ENCODE data around the gene DRD2.

DRD2 gene

GRCh38 chr11:113454455-113454854 is 20.7 kb downstream of the DRD2 start:
- Mint-ChIP-seq H3K36me3 (ENCODE audit: insufficient read depth) (no peaks in the 10 kb centered on the region), H3K27ac (ENCODE audit: low read depth) (no peak overlapping the region), H3K4me1 (no peaks in the 10 kb centered on the region), H3K4me3 (no peak overlapping the region), H3K9me3 (no peaks in the 10 kb centered on the region), H3K27me3 (peaks cover 21% of the 10 kb centered on the region)
- ATAC-seq (replicated peaks; ENCODE audit: extremely low read depth, poor library complexity, severe bottlenecking): no peak
- no peak for DNase-seq (ENCODE audit: low spot score in 2 of 2)

DNA sequence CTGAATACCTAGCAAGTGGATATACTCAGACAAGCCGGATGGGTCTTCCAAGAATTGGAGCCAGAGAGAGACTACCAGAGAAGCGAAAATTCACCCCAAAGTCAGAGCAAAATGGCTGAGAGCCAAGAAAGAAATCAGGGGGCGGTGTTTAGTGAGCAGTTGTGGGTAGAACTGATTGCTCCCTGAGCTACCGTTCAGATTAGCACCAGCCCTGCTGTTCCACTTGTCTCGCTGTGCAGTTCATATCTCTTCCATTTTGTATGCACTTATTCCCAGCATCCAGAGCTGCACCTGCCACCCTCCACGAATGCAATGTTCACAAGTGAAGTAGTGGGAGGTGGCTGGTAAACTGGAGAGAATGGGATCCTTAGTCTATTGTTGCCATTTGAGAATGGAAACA is 25.5 kb downstream of the DRD2 start:
- no peak for ATAC-seq (replicated peaks; ENCODE audit: extremely low read depth, poor library complexity, severe bottlenecking)
- no peak overlapping the region for H3K4me3 Mint-ChIP-seq

DNA sequence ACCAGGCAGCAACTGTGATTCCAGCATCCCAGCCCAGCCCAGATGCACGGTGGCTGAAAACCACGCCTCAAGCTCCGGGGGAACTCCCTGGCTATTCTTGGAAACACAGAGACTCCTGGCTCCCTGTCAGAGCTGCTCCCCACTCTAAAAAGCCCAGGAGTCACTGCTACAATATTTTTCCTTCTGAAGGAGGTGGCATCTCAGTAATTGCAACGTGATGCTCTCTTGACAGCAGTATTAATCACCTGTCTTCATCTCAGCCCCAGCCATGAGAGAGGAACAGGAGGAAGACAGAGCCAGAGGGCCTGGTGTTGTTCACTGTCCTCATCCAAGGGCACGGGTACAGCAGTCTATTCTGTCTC is 26.9 kb downstream of the DRD2 start:
- Mint-ChIP-seq H3K4me1 (no peaks in the 10 kb centered on the region), H3K9me3 (no peaks in the 10 kb centered on the region), H3K27me3 (peaks cover 47% of the 10 kb centered on the region), H3K36me3 (ENCODE audit: insufficient read depth) (no peaks in the 10 kb centered on the region), H3K4me3 (no peak overlapping the region), H3K27ac (ENCODE audit: low read depth) (no peak overlapping the region)
- DNase-seq (ENCODE audit: low spot score in 2 of 2): no peak
- ATAC-seq (replicated peaks; ENCODE audit: extremely low read depth, poor library complexity, severe bottlenecking): no peak

More for the DNA sequence above, 25.5 kb downstream of the DRD2 start:
- no peaks in the 10 kb centered on the region for H3K9me3 Mint-ChIP-seq
- no peaks in the 10 kb centered on the region for H3K4me1 Mint-ChIP-seq
- H3K36me3 Mint-ChIP-seq (ENCODE audit: insufficient read depth): no peaks in the 10 kb centered on the region
- peaks cover 51% of the 10 kb centered on the region for H3K27me3 Mint-ChIP-seq
- no peak for DNase-seq (ENCODE audit: low spot score in 2 of 2)
- H3K27ac Mint-ChIP-seq (ENCODE audit: low read depth): no peak overlapping the region

GRCh38 chr11:113447621-113448315 is 27.4 kb downstream of the DRD2 start:
- Mint-ChIP-seq H3K9me3 (no peaks in the 10 kb centered on the region), H3K27ac (ENCODE audit: low read depth) (no peak overlapping the region), H3K4me1 (no peaks in the 10 kb centered on the region), H3K27me3 (peaks cover 50% of the 10 kb centered on the region), H3K4me3 (no peak overlapping the region), H3K36me3 (ENCODE audit: insufficient read depth) (no peaks in the 10 kb centered on the region)
- DNase-seq (ENCODE audit: low spot score in 2 of 2): no peak
- no peak for ATAC-seq (replicated peaks; ENCODE audit: extremely low read depth, poor library complexity, severe bottlenecking)

DNA sequence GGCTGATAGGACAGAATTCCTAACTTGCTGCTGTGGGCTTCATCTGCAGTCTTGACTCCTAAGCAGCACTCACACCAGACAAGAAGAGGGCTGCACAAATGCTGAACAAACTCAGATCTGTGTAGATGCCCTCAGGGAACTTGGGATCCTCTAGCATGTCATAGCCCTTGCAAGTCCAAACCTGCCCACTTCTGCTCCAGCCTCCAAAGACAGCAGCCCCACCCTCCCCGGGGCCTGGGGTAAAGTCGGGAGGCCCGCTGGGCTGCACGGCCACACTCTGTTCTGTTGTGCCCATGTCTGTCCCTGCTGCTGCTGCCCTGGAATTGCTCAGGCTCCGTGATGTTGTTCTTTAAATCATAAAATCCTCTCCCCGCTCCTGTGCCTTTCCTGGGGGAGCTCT is 28.3 kb downstream of the DRD2 start:
- H3K4me3 Mint-ChIP-seq: no peak overlapping the region
- peaks cover 53% of the 10 kb centered on the region for H3K27me3 Mint-ChIP-seq
- ATAC-seq (replicated peaks; ENCODE audit: extremely low read depth, poor library complexity, severe bottlenecking) (no peak), DNase-seq (ENCODE audit: low spot score in 2 of 2) (no peak)
- H3K9me3 Mint-ChIP-seq: no peaks in the 10 kb centered on the region
- no peaks in the 10 kb centered on the region for H3K36me3 Mint-ChIP-seq (ENCODE audit: insufficient read depth)
- H3K4me1 Mint-ChIP-seq: no peaks in the 10 kb centered on the region
- no peak overlapping the region for H3K27ac Mint-ChIP-seq (ENCODE audit: low read depth)

DNA sequence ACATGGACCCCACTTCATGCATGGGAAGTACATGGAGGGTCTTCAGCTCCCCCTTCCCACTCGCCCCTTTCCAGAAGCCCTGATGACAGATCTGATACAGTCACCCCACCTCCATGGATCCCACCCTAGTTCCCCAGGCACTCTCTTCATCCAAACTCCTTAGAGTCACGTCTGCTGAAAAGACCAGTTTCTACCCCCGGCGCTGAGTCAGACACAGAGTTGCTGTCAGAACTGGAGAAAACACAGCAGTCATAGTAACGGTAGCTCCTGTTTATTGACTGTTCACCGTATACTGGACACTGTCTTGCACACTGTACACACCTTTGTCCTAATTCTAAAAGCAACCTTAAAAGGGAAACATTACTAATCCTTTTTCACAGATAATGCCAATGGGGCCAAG is 29.1 kb downstream of the DRD2 start:
- no peak for ATAC-seq (replicated peaks; ENCODE audit: extremely low read depth, poor library complexity, severe bottlenecking)
- no peak overlapping the region for H3K27ac Mint-ChIP-seq (ENCODE audit: low read depth)
- no peaks in the 10 kb centered on the region for H3K4me1 Mint-ChIP-seq
- H3K36me3 Mint-ChIP-seq (ENCODE audit: insufficient read depth): no peaks in the 10 kb centered on the region
- no peak for DNase-seq (ENCODE audit: low spot score in 2 of 2)
- H3K4me3 Mint-ChIP-seq: no peak overlapping the region
- H3K9me3 Mint-ChIP-seq: no peaks in the 10 kb centered on the region
- H3K27me3 Mint-ChIP-seq: peaks cover 53% of the 10 kb centered on the region

- ATAC-seq (replicated peaks; ENCODE audit: extremely low read depth, poor library complexity, severe bottlenecking): no peak
Measured at GRCh38 chr11:113444502-113445123, 30.6 kb downstream of the DRD2 start.

DNA sequence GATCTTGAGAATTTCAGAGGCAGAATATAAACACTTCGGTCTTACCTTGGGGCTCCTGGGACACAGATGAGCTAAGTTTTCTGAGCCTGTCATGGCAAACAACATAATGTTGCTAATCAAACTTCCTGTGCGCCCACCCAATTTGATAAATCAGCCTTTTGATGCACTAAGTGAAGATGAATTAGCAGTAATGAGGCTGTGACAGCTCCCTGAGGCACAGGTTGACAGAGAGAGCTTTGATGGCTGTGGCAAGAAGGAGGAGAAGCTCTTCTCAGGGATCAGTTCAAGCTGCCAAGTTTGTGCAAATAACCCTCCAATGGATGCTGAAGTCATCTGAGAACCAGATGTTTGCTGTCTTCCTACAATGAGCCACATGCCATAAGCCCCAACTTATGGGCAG is 34.4 kb downstream of the DRD2 start:
- no peaks in the 10 kb centered on the region for H3K4me1 Mint-ChIP-seq
- no peak for DNase-seq (ENCODE audit: low spot score in 2 of 2)

More at GRCh38 chr11:113444502-113445123, 30.6 kb downstream of the DRD2 start:
- no peaks in the 10 kb centered on the region for H3K36me3 Mint-ChIP-seq (ENCODE audit: insufficient read depth)
- H3K27me3 Mint-ChIP-seq: peaks cover 53% of the 10 kb centered on the region
- no peak overlapping the region for H3K27ac Mint-ChIP-seq (ENCODE audit: low read depth)
- no peak overlapping the region for H3K4me3 Mint-ChIP-seq
- no peaks in the 10 kb centered on the region for H3K4me1 Mint-ChIP-seq
- no peak for DNase-seq (ENCODE audit: low spot score in 2 of 2)
- no peaks in the 10 kb centered on the region for H3K9me3 Mint-ChIP-seq

GRCh38 chr11:113436672-113437252 is 38.4 kb downstream of the DRD2 start:
- peaks cover 23% of the 10 kb centered on the region for H3K27me3 Mint-ChIP-seq
- no peak overlapping the region for H3K4me3 Mint-ChIP-seq
- no peak for ATAC-seq (replicated peaks; ENCODE audit: extremely low read depth, poor library complexity, severe bottlenecking)
- H3K27ac Mint-ChIP-seq (ENCODE audit: low read depth): no peak overlapping the region
- no peaks in the 10 kb centered on the region for H3K9me3 Mint-ChIP-seq
- DNase-seq (ENCODE audit: low spot score in 2 of 2): no peak
- H3K36me3 Mint-ChIP-seq (ENCODE audit: insufficient read depth): no peaks in the 10 kb centered on the region
- no peaks in the 10 kb centered on the region for H3K4me1 Mint-ChIP-seq

More for the DNA sequence above, 34.4 kb downstream of the DRD2 start:
- H3K9me3 Mint-ChIP-seq: no peaks in the 10 kb centered on the region
- no peak overlapping the region for H3K27ac Mint-ChIP-seq (ENCODE audit: low read depth)
- no peaks in the 10 kb centered on the region for H3K36me3 Mint-ChIP-seq (ENCODE audit: insufficient read depth)
- ATAC-seq (replicated peaks; ENCODE audit: extremely low read depth, poor library complexity, severe bottlenecking): no peak
- H3K4me3 Mint-ChIP-seq: no peak overlapping the region
- peaks cover 30% of the 10 kb centered on the region for H3K27me3 Mint-ChIP-seq

GRCh38 chr11:113435190-113435968 is 39.8 kb downstream of the DRD2 start:
- Mint-ChIP-seq H3K27ac (ENCODE audit: low read depth) (no peak overlapping the region), H3K36me3 (ENCODE audit: insufficient read depth) (no peaks in the 10 kb centered on the region), H3K9me3 (no peaks in the 10 kb centered on the region), H3K27me3 (peaks cover 23% of the 10 kb centered on the region), H3K4me3 (no peak overlapping the region), H3K4me1 (no peaks in the 10 kb centered on the region)
- ATAC-seq (replicated peaks; ENCODE audit: extremely low read depth, poor library complexity, severe bottlenecking) (no peak), DNase-seq (ENCODE audit: low spot score in 2 of 2) (no peak)

- Mint-ChIP-seq H3K9me3 (no peaks in the 10 kb centered on the region), H3K4me3 (no peak overlapping the region), H3K27me3 (peaks cover 23% of the 10 kb centered on the region), H3K4me1 (no peaks in the 10 kb centered on the region), H3K27ac (ENCODE audit: low read depth) (no peak overlapping the region), H3K36me3 (ENCODE audit: insufficient read depth) (no peaks in the 10 kb centered on the region)
- no peak for DNase-seq (ENCODE audit: low spot score in 2 of 2)
- ATAC-seq (replicated peaks; ENCODE audit: extremely low read depth, poor library complexity, severe bottlenecking): no peak
Measured at GRCh38 chr11:113431746-113432145, 43.5 kb downstream of the DRD2 start.

- H3K4me1 Mint-ChIP-seq: no peaks in the 10 kb centered on the region
- ATAC-seq (replicated peaks; ENCODE audit: extremely low read depth, poor library complexity, severe bottlenecking): no peak
Measured at GRCh38 chr11:113426686-113427085, 48.5 kb downstream of the DRD2 start.

More at GRCh38 chr11:113426686-113427085, 48.5 kb downstream of the DRD2 start:
- Mint-ChIP-seq H3K4me3 (no peak overlapping the region), H3K27me3 (no peaks in the 10 kb centered on the region), H3K36me3 (ENCODE audit: insufficient read depth) (no peaks in the 10 kb centered on the region), H3K9me3 (no peaks in the 10 kb centered on the region), H3K27ac (ENCODE audit: low read depth) (no peak overlapping the region)
- DNase-seq (ENCODE audit: low spot score in 2 of 2): no peak

All from central memory CD8-positive, alpha-beta T cell (primary cell).